Measurements from ENCODE around the gene SDK1. TPM values are rescaled to one million over a fixed set of nuclear protein-coding genes. Genes with fewer than 3 reads are reported as not detected.

The SDK1 gene
- total RNA-seq, 4 donors from 2014 or later, result 3.7 to 80.9 (median 13.1) TPM

DNA sequence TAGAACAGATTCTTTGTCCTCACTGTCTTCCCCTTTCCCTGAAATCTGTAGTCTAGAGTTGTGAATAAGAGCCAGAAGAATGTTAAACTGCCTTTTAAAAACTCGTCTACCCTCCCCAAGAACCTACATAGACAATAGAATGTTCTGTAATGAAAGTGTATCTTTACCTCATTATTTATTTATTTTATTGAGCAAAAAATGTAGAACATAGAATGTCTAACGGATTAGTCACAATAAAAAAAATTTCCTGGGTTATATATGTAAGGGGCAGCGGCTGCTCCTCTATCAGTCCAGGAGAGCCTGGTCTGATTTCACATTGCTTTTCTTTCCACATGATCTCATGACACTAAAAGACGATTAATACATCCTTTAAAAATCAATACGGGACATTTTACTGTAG lies 135.7 kb downstream of the SDK1 start:
- Histone ChIP-seq H3K27me3 (no peaks in the 10 kb centered on the region), H3K4me1 (no peaks in the 10 kb centered on the region), H3K36me3 (no peaks in the 10 kb centered on the region), H3K27ac (no peak overlapping the region), H3K9me3 (no peaks in the 10 kb centered on the region), H3K4me3 (no peak overlapping the region)
- TF ChIP-seq POLR2A (IDR thresholded peaks at IDR 0.05), result no peak
- TF ChIP-seq, protein P1, sequence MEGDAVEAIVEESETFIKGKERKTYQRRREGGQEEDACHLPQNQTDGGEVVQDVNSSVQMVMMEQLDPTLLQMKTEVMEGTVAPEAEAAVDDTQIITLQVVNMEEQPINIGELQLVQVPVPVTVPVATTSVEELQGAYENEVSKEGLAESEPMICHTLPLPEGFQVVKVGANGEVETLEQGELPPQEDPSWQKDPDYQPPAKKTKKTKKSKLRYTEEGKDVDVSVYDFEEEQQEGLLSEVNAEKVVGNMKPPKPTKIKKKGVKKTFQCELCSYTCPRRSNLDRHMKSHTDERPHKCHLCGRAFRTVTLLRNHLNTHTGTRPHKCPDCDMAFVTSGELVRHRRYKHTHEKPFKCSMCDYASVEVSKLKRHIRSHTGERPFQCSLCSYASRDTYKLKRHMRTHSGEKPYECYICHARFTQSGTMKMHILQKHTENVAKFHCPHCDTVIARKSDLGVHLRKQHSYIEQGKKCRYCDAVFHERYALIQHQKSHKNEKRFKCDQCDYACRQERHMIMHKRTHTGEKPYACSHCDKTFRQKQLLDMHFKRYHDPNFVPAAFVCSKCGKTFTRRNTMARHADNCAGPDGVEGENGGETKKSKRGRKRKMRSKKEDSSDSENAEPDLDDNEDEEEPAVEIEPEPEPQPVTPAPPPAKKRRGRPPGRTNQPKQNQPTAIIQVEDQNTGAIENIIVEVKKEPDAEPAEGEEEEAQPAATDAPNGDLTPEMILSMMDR (IDR thresholded peaks at IDR 0.05), result no peak
- no peak for DNase-seq

DNA sequence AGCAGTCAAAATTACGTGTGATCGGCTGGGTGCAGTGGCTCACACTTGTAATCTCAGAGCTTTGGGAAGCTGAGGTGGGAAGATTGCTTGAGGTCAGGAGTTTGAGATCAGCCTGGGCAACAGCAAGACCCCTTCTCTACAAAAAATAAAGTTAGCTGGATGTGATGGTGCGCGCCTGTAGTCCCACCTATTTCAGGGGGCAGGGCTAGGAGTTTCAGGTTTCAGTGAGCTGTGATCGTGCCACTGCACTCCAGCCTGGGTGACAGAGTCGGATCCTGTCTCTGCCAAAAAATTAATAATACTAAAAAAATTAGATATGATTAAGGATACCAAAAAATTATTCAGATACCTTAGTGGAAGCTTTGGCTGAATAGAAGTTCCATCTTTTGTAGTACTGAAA lies 136.4 kb downstream of the SDK1 start:
- no peak for DNase-seq
- no peaks in the 10 kb centered on the region for H3K36me3 ChIP-seq
- no peak overlapping the region for H3K4me3 ChIP-seq
- H3K27me3 ChIP-seq, result no peaks in the 10 kb centered on the region
- H3K27ac ChIP-seq, result no peak overlapping the region
- no peaks in the 10 kb centered on the region for H3K9me3 ChIP-seq
- TF ChIP-seq POLR2A (IDR thresholded peaks at IDR 0.05), result no peak
- TF ChIP-seq, protein P1 (IDR thresholded peaks at IDR 0.05), result no peak
- H3K4me1 ChIP-seq, result no peaks in the 10 kb centered on the region

- no peaks in the 10 kb centered on the region for H3K9me3 ChIP-seq
- H3K4me3 ChIP-seq, result no peak overlapping the region
- no peaks in the 10 kb centered on the region for H3K27me3 ChIP-seq
- no peaks in the 10 kb centered on the region for H3K36me3 ChIP-seq
- no peaks in the 10 kb centered on the region for H3K4me1 ChIP-seq
- no peak overlapping the region for H3K27ac ChIP-seq
- no peak for DNase-seq
- TF ChIP-seq POLR2A (IDR thresholded peaks at IDR 0.05), result no peak
- TF ChIP-seq, protein P1 (IDR thresholded peaks at IDR 0.05), result no peak
Measured at GRCh38 chr7:3438352-3438751, 137.3 kb downstream of the SDK1 start.

DNA sequence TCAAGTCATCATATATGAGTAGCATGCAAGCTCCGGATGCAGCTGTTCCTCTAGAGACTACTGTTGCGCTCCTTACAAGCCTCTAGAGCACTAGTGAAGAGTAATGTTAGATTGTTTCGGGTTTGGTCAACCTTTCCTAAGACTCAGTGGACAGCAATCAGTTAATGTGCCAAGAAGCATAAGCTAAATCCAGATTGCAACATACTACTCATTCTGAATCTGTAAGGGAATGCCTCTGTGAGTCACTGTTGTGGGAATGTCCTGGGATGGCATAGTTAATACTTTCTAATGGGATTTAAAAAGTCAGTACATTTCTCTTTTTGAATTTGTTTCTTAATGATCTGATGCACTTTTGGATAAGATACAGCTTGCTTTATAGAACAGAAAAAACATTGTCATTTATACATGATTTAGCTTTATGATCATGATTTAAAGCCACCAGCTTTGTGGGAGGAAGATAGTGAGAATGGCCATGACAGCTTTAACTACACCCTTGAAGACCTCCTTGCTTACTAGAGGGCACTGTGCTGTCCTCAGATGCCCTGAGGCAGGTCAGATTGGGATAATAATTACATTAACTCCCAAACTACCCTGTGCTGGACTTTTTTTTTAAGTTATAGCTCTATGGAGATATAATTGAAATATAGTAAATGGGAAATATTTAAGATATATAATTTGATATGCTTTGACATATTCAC lies 138.4 kb downstream of the SDK1 start:
- TF ChIP-seq POLR2A (IDR thresholded peaks at IDR 0.05), result no peak
- TF ChIP-seq, protein P1 (IDR thresholded peaks at IDR 0.05), result no peak

GRCh38 chr7:3440509-3440908 lies 139.5 kb downstream of the SDK1 start:
- H3K4me1 ChIP-seq, result no peaks in the 10 kb centered on the region
- no peaks in the 10 kb centered on the region for H3K27me3 ChIP-seq
- H3K9me3 ChIP-seq, result peaks cover 0 to 4% (median 0%) of the 10 kb centered on the region in 4 donors
- TF ChIP-seq POLR2A (IDR thresholded peaks at IDR 0.05), result no peak
- TF ChIP-seq, protein P1 (IDR thresholded peaks at IDR 0.05), result no peak
- no peak overlapping the region for H3K27ac ChIP-seq
- no peak for DNase-seq
- no peak overlapping the region for H3K4me3 ChIP-seq
- H3K36me3 ChIP-seq, result no peaks in the 10 kb centered on the region

More for the DNA sequence above, 138.4 kb downstream of the SDK1 start:
- no peaks in the 10 kb centered on the region for H3K27me3 ChIP-seq
- H3K4me1 ChIP-seq, result no peaks in the 10 kb centered on the region
- no peaks in the 10 kb centered on the region for H3K9me3 ChIP-seq
- no peak overlapping the region for H3K27ac ChIP-seq
- H3K4me3 ChIP-seq, result no peak overlapping the region
- H3K36me3 ChIP-seq, result no peaks in the 10 kb centered on the region
- DNase-seq, result no peak
